Brain microvascular endothelial cell (primary cell): ENCODE data around the gene KRTAP20-1.
A peak's percentile ranks its signal among the peaks of the same experiment; 100 is the strongest.

Source experiments
- DNase-seq: peaks from one replicate; pipeline ENCODE4 v3.0.0-alpha.2; 2020
- H3K27ac ChIP-seq: fragments of 250-450 bp; sonication (Bioruptor Pico); 2 replicates; pipeline ENCODE4 v1.5.1; 2020; ENCODE audit warnings: mild to moderate bottlenecking, moderate library complexity
- H3K27me3 ChIP-seq: fragments of 250-450 bp; sonication (Bioruptor Pico); replicated peaks from 2 replicates; pipeline ENCODE4 v1.5.1; 2020; ENCODE audit warnings: mild to moderate bottlenecking
- H3K36me3 ChIP-seq: fragments of 250-450 bp; sonication (Bioruptor Pico); replicated peaks from 2 replicates; pipeline ENCODE4 v1.5.1; 2020; ENCODE audit warnings: mild to moderate bottlenecking
- H3K4me3 ChIP-seq: 2 replicates; pipeline ENCODE4 v1.5.1; 2011; ENCODE audit warnings: low read depth, mild to moderate bottlenecking, control low read depth, low read length, moderate library complexity
- CTCF ChIP-seq: IDR thresholded peaks from 2 replicates; pipeline ENCODE4 v1.5.1; 2011; ENCODE audit warnings: low read depth, mild to moderate bottlenecking, moderate library complexity, low read length, control low read depth, inconsistent platforms; ENCODE audit errors: missing control alignments
- in situ Hi-C: cut with HindIII; loops from 2 replicates; pipeline ENCODE4 v1.10.0; 2017; ENCODE audit warnings: low sequenced_read_pairs, low pct_ligation_motif_present

Gene KRTAP20-1

GRCh38 chr21:30616125-30616524 is at the start of gene KRTAP20-1:
Gene KRTAP20-1, plus strand, starts transcription at chr21:30616425. Its CDS starts 30 bp downstream, at chr21:30616455.
- Histone ChIP-seq H3K36me3 (no peaks in the 10 kb centered on the region), H3K27me3 (no peaks in the 10 kb centered on the region), H3K27ac (no peak within 1 kb of the TSS), H3K4me3 (no peak within 1 kb of the TSS)
- in situ Hi-C loops: no loop called here
- TF ChIP-seq CTCF: no peak
- DNase-seq: no peak

- H3K36me3 ChIP-seq: no peaks in the 10 kb centered on the region
- no peak for DNase-seq
- H3K27me3 ChIP-seq: no peaks in the 10 kb centered on the region
Measured at GRCh38 chr21:30567617-30568016, 48.6 kb upstream of the KRTAP20-1 start.

GRCh38 chr21:30577766-30578165 is 38.5 kb upstream of the KRTAP20-1 start:
- in situ Hi-C loops: no loop called here
- Histone ChIP-seq H3K27me3 (no peaks in the 10 kb centered on the region), H3K4me3 (no peak overlapping the region), H3K27ac (no peak overlapping the region), H3K36me3 (no peaks in the 10 kb centered on the region)
- peak; percentile 0 for DNase-seq
- no peak for TF ChIP-seq CTCF

More at GRCh38 chr21:30567617-30568016, 48.6 kb upstream of the KRTAP20-1 start:
- in situ Hi-C loops: no loop called here
- no peak for TF ChIP-seq CTCF
- H3K27ac ChIP-seq: no peak overlapping the region
- H3K4me3 ChIP-seq: no peak overlapping the region

- H3K4me3 ChIP-seq: no peak overlapping the region
- in situ Hi-C loops: no loop called here
- DNase-seq: no peak
Measured at GRCh38 chr21:30579346-30579745, 36.9 kb upstream of the KRTAP20-1 start.

GRCh38 chr21:30580132-30580531 is 36.1 kb upstream of the KRTAP20-1 start:
- H3K36me3 ChIP-seq: no peaks in the 10 kb centered on the region
- in situ Hi-C loops: no loop called here
- no peak overlapping the region for H3K4me3 ChIP-seq
- DNase-seq: no peak
- no peak for TF ChIP-seq CTCF
- H3K27me3 ChIP-seq: no peaks in the 10 kb centered on the region
- H3K27ac ChIP-seq: no peak overlapping the region

More at GRCh38 chr21:30579346-30579745, 36.9 kb upstream of the KRTAP20-1 start:
- Histone ChIP-seq H3K27me3 (no peaks in the 10 kb centered on the region), H3K36me3 (no peaks in the 10 kb centered on the region), H3K27ac (no peak overlapping the region)
- TF ChIP-seq CTCF: no peak

- in situ Hi-C loops: no loop called here
- TF ChIP-seq CTCF: no peak
- DNase-seq: no peak
- H3K36me3 ChIP-seq: no peaks in the 10 kb centered on the region
- H3K4me3 ChIP-seq: no peak overlapping the region
- H3K27ac ChIP-seq: no peak overlapping the region
- no peaks in the 10 kb centered on the region for H3K27me3 ChIP-seq
Measured at GRCh38 chr21:30582870-30583269, 33.4 kb upstream of the KRTAP20-1 start.
